HepG2 (cell line): Measurements from ENCODE around the gene EPHA5. TPM values are rescaled to one million over a fixed set of nuclear protein-coding genes. Genes with fewer than 3 reads are reported as not detected.

Source experiments
- ATAC-seq: fragments of 200-7000 bp; cut with Tn5 transposase; 3 replicates; pipeline ENCODE4 v1.9.1; 2020; ENCODE audit warnings: mild to moderate bottlenecking, moderate library complexity
- BruUV-seq: library from RNA; stranded (reverse); fragments of 400-500 nt; replicated peaks from 2 replicates; lab custom pipeline; 2021; lab: Mats Ljungman, UMichigan
- CTCF ChIA-PET: fragments of 300-600 bp; formaldehyde crosslinking; extraction: SDS; loops from one replicate; lab custom pipeline; 2021; ENCODE audit warnings: low total read pairs, inconsistent platforms, low intra/inter-chr PET ratio; lab: Yijun Ruan, JAX
- POLR2A ChIA-PET: fragments of 350-600 bp; sonication (Branson Sonifier 250); formaldehyde crosslinking; loops from one replicate; lab custom pipeline; 2020; ENCODE audit warnings: antibody characterized with exemption, inconsistent platforms; lab: Yijun Ruan, JAX
- DNase-seq: peaks from one replicate; pipeline ENCODE4 v3.0.0-alpha.2; 2015; ENCODE audit warnings: low spot score
- FAIRE-seq: peaks from 3 replicates; lab custom pipeline; 2011; peaks lifted over from hg19 to GRCh38; lab: Jason Lieb, UNC
- H2AFZ ChIP-seq: one replicate; pipeline ENCODE4 v1.6.1; 2011; ENCODE audit warnings: low read length, inconsistent platforms
- H3K27ac ChIP-seq: fragments of 300-600 bp; 3 replicates; pipeline ENCODE4 v1.8.0; 2011; ENCODE audit warnings: mixed run types, mild to moderate bottlenecking, mixed read lengths, low read length, inconsistent platforms; ENCODE audit not compliant: insufficient read depth; ENCODE audit errors: extremely low read length
- H3K27me3 ChIP-seq, 2 experiments: fragments of 200-600 bp in 1 of 2; 2 replicates in 1 of 2; 3 replicates in 1 of 2; pipeline versions ENCODE4 v1.6.0 to v1.8.0; 2011; ENCODE audit warnings: low read length in 2 of 2, mild to moderate bottlenecking in 2 of 2, moderate library complexity in 2 of 2, inconsistent platforms in 1 of 2; ENCODE audit not compliant: insufficient read depth in 2 of 2, control insufficient read depth in 1 of 2
- H3K36me3 ChIP-seq, 2 experiments: fragments of 200-600 bp in 1 of 2; replicated peaks in 1 of 2; 2 replicates in 1 of 2; 3 replicates in 1 of 2; pipeline versions ENCODE4 v1.5.1 to v1.8.0; 2011; ENCODE audit warnings: low read length in 2 of 2, inconsistent platforms in 1 of 2; ENCODE audit not compliant: insufficient read depth in 2 of 2, control insufficient read depth in 1 of 2
- H3K4me1 ChIP-seq: 2 replicates; pipeline ENCODE4 v1.5.1; 2012; ENCODE audit warnings: low read length, inconsistent platforms; ENCODE audit not compliant: insufficient read depth
- H3K4me2 ChIP-seq: 2 replicates; pipeline ENCODE4 v1.6.0; 2011; ENCODE audit warnings: low read depth, low read length, inconsistent platforms
- H3K4me3 ChIP-seq, 3 experiments: fragments of 200-600 bp in 1 of 3; sonication (generic), shearing (Covaris generic) in 1 of 3; replicated peaks in 1 of 3; 2 replicates each; pipeline ENCODE4 v1.5.1; 2011 to 2016; ENCODE audit warnings: low read length in 3 of 3, inconsistent platforms in 2 of 3, low read depth in 2 of 3, mild to moderate bottlenecking in 2 of 3, control low read depth in 1 of 3, mixed read lengths in 1 of 3; ENCODE audit not compliant: insufficient read depth in 1 of 3
- H3K79me2 ChIP-seq: one replicate; pipeline ENCODE4 v1.6.1; 2011; ENCODE audit warnings: low read length, inconsistent platforms; ENCODE audit not compliant: insufficient read depth
- H3K9ac ChIP-seq: 2 replicates; pipeline ENCODE4 v1.6.0; 2011; ENCODE audit warnings: mild to moderate bottlenecking, low read depth, low read length, inconsistent platforms; ENCODE audit not compliant: insufficient read depth
- H3K9me3 ChIP-seq: 2 replicates; pipeline ENCODE4 v1.5.1; 2012; ENCODE audit warnings: mild to moderate bottlenecking, low read length
- H4K20me1 ChIP-seq: 2 replicates; pipeline ENCODE4 v1.6.0; 2011; ENCODE audit warnings: inconsistent platforms, mild to moderate bottlenecking, low read length, moderate library complexity; ENCODE audit not compliant: insufficient read depth
- ATF5 ChIP-seq: sonication (generic); formaldehyde crosslinking; IDR thresholded peaks from 2 replicates; pipeline ENCODE4 v1.4.0; 2020; ENCODE audit warnings: mild to moderate bottlenecking, low read depth, missing genetic modification reagents
- CSRNP1 ChIP-seq: sonication (generic); formaldehyde crosslinking; IDR thresholded peaks from 2 replicates; pipeline ENCODE4 v1.8.1; 2023; ENCODE audit warnings: mild to moderate bottlenecking, missing genetic modification reagents
- PLSCR1 ChIP-seq: sonication (generic); formaldehyde crosslinking; IDR thresholded peaks from 2 replicates; pipeline ENCODE4 v1.5.0; 2020; ENCODE audit warnings: missing genetic modification reagents, mild to moderate bottlenecking, borderline replicate concordance
- POLR2A ChIP-seq, 2 experiments: IDR thresholded peaks; 2 replicates each; pipeline ENCODE4 v1.6.1; 2011; ENCODE audit warnings: low read depth in 2 of 2, low read length in 2 of 2, mild to moderate bottlenecking in 1 of 2, moderate library complexity in 1 of 2; ENCODE audit not compliant: insufficient read depth in 1 of 2
- TP53 ChIP-seq: sonication (generic); formaldehyde crosslinking; conservative IDR thresholded peaks from 2 replicates; pipeline ENCODE4 v1.4.0; 2020; ENCODE audit warnings: missing genetic modification reagents
- ZKSCAN1 ChIP-seq: fragments of 150-350 bp; IDR thresholded peaks from 2 replicates; pipeline ENCODE4 v1.6.1; 2014; ENCODE audit warnings: low read length
- ZNF230 ChIP-seq: sonication (generic); formaldehyde crosslinking; IDR thresholded peaks from 2 replicates; pipeline ENCODE4 v1.4.0; 2020; ENCODE audit warnings: mild to moderate bottlenecking, missing genetic modification reagents
- ZNF652 ChIP-seq: IDR thresholded peaks from 2 replicates; pipeline ENCODE4 v1.6.1; 2016; ENCODE audit warnings: low read depth, borderline replicate concordance
- WGBS: methylation state at CpG from one replicate; pipeline ENCODE4 v1.1.6; 2017; ENCODE audit warnings: low lambda C conversion rate; 5-methylcytosine and 5-hydroxymethylcytosine counted together
- in situ Hi-C: cut with HindIII; loops from 2 replicates; pipeline ENCODE4 v1.10.0; 2017; ENCODE audit warnings: low pct_unique_long_range_greater_than_20kb; ENCODE audit not compliant: extremely low pct_ligation_motif_present
- intact Hi-C: fragments of 100-400 bp; cut with micrococcal nuclease; formaldehyde crosslinking; loops from one replicate; pipeline ENCODE4 v1.10.0; 2022; ENCODE audit not compliant: unreplicated experiment
- polyA plus RNA-seq, 8 experiments: library from polyadenylated mRNA; depleted of rRNA in 3 of 8; stranded (reverse) in 7 of 8; unstranded in 1 of 8; fragments of >200 nt; fragmentation: Illumina TruSeq in 4 of 8; extraction: Trizol in 4 of 8; gene quantifications; 2 replicates each; pipeline versions ENCODE4 v1.2.1 to v1.2.3, GENCODE V29; 2011 to 2016; ENCODE audit warnings: low read depth in 4 of 8, missing spikeins in 1 of 8, mixed read lengths in 1 of 8; ENCODE audit not compliant: insufficient read depth in 1 of 8
- total RNA-seq, 5 experiments: library from RNA; depleted of rRNA; stranded (reverse); fragments of >200 nt; fragmentation: Illumina TruSeq; extraction: Trizol; gene quantifications; 2 replicates each; pipeline ENCODE4 v1.2.3, GENCODE V29; 2016; ENCODE audit warnings: low read depth in 1 of 5

Gene EPHA5
- total and polyA plus RNA-seq, 2 of the 13 experiments (the other 11 are each of a cell fraction or from before 2014, with no cell fraction given): not detected

GRCh38 chr4:65407483-65407882 lies 262.8 kb downstream of the EPHA5 start:
- Histone ChIP-seq H4K20me1 (no peaks in the 10 kb centered on the region), H3K9me3 (no peaks in the 10 kb centered on the region), H3K27ac (no peak overlapping the region), H3K9ac (no peak overlapping the region), H2AFZ (no peak overlapping the region), H3K36me3 (no peaks in the 10 kb centered on the region), H3K4me1 (no peaks in the 10 kb centered on the region), H3K4me3 (no peak overlapping the region), H3K79me2 (no peaks in the 10 kb centered on the region), H3K27me3 (no peaks in the 10 kb centered on the region), H3K4me2 (no peak overlapping the region)
- CTCF ChIA-PET: no interaction called here
- FAIRE-seq: no peak
- 13% methylated on average over 4 of the region's 4 CpGs for WGBS
- in situ Hi-C loops: no loop called here
- POLR2A ChIA-PET: no interaction called here
- no TSS peak for BruUV-seq
- intact Hi-C loops: no loop called here
- ATAC-seq: no peak
- TF ChIP-seq POLR2A (IDR thresholded peaks at IDR 0.05; ENCODE audit: insufficient read depth in 1 of 2, low read depth in 2 of 2, low read length in 2 of 2) (no peak), PLSCR1 (CRISPR knock-in tag) (no peak), ZNF652 (CRISPR knock-in tag) (no peak), TP53 (CRISPR knock-in tag) (no peak), ATF5 (CRISPR knock-in tag) (no peak), CSRNP1 (CRISPR knock-in tag) (no peak), ZNF230 (CRISPR knock-in tag) (no peak), ZKSCAN1 (no peak)
- DNase-seq: no peak
